ENCODE measurements around the gene OR2T11. TPM values are rescaled to one million over a fixed set of nuclear protein-coding genes. Genes with fewer than 3 reads are reported as not detected.
"Not testable (repeated sequence)": the region's sequence is repeated elsewhere in the genome, so short reads cannot be mapped to it uniquely, and the experiment has no call there.

Gene OR2T11, protein sequence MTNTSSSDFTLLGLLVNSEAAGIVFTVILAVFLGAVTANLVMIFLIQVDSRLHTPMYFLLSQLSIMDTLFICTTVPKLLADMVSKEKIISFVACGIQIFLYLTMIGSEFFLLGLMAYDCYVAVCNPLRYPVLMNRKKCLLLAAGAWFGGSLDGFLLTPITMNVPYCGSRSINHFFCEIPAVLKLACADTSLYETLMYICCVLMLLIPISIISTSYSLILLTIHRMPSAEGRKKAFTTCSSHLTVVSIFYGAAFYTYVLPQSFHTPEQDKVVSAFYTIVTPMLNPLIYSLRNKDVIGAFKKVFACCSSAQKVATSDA
- under 1 TPM in 1 of 2 donors, not detected in 1; 0.26 TPM for total RNA-seq

DNA sequence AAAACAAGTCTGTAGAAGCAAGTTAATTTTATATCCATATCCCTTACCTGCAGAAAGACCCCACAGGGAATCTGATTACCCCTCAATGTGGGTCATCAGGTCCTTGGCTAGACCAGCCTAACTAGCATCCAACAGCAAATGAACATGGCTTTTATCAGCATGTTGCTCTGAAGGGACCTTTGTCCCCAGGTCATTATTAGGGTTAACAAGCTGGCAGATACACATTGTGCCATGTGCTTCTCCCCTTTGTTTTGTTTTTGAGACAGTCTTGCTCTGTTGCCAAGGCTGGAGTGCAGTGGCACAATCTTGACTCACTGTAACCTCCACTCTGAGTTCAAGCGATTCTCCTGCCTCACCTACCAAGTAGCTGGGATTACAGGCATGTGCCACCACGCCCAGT is at the start of gene OR2T11:
TSS of gene OR2T11 (minus strand) at position 101 of the 400 bp plus-strand sequence. CDS start 7,963 bp downstream, outside the sequence.
- H3K36me3 ChIP-seq (replicated peaks in 1 of 2; ENCODE audit: insufficient read depth in 1 of 2, low read depth in 2 of 2); ATAC-seq; intact Hi-C loops (cut with DNase I); H3K27ac ChIP-seq; H3K9me3 ChIP-seq; DNase-seq; H3K27me3 ChIP-seq; H3K4me3 ChIP-seq; H3K4me1 ChIP-seq: not testable (repeated sequence)
- no CpG with 5 or more reads among the region's 2 CpGs for WGBS, 2 donors

DNA sequence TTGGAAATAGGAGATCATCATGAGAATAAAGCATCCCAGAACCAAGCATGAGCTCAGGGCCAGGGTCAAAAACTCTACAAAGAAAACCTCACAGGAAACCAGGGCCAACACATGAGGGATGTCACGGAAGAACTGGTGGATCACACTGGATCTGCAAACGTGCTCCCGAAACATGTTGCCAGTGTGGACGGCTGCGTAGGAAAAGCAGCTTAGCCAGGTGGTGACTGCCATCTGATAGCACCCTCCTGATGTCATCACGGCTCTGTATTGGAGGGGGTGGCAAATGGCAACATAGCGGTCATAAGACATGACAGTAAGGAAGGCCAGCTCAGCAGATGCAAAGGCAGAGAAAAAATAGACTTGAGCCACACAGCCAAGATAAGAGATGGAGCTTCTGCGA is 46.8 kb upstream of the OR2T11 start:
- Histone ChIP-seq H3K4me1 (no peaks in the 10 kb centered on the region), H3K27ac (no peak overlapping the region), H3K27me3 (no peaks in the 10 kb centered on the region), H3K9me3 (no peaks in the 10 kb centered on the region), H3K4me3 (no peak overlapping the region), H3K36me3 (replicated peaks in 1 of 2; ENCODE audit: insufficient read depth in 1 of 2, low read depth in 2 of 2) (no peaks in the 10 kb centered on the region)
- TF ChIP-seq POLR2A (IDR thresholded peaks at IDR 0.05): no peak
- TF ChIP-seq, protein P1, sequence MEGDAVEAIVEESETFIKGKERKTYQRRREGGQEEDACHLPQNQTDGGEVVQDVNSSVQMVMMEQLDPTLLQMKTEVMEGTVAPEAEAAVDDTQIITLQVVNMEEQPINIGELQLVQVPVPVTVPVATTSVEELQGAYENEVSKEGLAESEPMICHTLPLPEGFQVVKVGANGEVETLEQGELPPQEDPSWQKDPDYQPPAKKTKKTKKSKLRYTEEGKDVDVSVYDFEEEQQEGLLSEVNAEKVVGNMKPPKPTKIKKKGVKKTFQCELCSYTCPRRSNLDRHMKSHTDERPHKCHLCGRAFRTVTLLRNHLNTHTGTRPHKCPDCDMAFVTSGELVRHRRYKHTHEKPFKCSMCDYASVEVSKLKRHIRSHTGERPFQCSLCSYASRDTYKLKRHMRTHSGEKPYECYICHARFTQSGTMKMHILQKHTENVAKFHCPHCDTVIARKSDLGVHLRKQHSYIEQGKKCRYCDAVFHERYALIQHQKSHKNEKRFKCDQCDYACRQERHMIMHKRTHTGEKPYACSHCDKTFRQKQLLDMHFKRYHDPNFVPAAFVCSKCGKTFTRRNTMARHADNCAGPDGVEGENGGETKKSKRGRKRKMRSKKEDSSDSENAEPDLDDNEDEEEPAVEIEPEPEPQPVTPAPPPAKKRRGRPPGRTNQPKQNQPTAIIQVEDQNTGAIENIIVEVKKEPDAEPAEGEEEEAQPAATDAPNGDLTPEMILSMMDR (IDR thresholded peaks at IDR 0.05): no peak
- ATAC-seq (no peak), DNase-seq (no peak)
- intact Hi-C loops (cut with DNase I): no loop called here
- WGBS, 2 donors: 70 to 73% methylated on average over 8 of the region's 8 CpGs

DNA sequence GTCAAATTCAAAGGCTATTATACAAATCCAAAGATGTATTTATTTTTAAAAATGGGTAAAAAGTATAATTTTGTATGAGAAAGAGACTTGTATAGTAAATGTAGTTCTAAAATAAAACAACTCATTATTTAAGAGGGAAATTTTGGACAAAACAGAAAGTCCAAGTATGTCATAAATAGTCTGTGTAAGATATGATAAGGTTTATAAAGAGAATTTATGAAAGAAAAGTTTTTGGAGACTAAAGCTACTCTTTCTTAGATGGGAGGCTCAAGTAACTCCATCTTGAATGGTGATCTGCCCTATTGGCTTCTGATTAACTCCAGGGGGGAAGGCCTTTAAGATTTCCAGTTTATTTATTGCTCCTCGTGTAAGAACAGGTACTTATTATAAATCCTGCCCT is 35.1 kb upstream of the OR2T11 start:
- DNase-seq: no peak
- TF ChIP-seq, protein P1 (IDR thresholded peaks at IDR 0.05): no peak
- no peak for TF ChIP-seq POLR2A (IDR thresholded peaks at IDR 0.05)
- Histone ChIP-seq H3K27me3 (no peaks in the 10 kb centered on the region), H3K36me3 (replicated peaks in 1 of 2; ENCODE audit: insufficient read depth in 1 of 2, low read depth in 2 of 2) (no peaks in the 10 kb centered on the region), H3K27ac (no peak overlapping the region), H3K9me3 (no peaks in the 10 kb centered on the region), H3K4me1 (no peaks in the 10 kb centered on the region), H3K4me3 (no peak overlapping the region)
- intact Hi-C loops (cut with DNase I): no loop called here
- no peak for ATAC-seq
- 52 to 80% methylated on average over 1 of the region's 1 CpG for WGBS, 2 donors

DNA sequence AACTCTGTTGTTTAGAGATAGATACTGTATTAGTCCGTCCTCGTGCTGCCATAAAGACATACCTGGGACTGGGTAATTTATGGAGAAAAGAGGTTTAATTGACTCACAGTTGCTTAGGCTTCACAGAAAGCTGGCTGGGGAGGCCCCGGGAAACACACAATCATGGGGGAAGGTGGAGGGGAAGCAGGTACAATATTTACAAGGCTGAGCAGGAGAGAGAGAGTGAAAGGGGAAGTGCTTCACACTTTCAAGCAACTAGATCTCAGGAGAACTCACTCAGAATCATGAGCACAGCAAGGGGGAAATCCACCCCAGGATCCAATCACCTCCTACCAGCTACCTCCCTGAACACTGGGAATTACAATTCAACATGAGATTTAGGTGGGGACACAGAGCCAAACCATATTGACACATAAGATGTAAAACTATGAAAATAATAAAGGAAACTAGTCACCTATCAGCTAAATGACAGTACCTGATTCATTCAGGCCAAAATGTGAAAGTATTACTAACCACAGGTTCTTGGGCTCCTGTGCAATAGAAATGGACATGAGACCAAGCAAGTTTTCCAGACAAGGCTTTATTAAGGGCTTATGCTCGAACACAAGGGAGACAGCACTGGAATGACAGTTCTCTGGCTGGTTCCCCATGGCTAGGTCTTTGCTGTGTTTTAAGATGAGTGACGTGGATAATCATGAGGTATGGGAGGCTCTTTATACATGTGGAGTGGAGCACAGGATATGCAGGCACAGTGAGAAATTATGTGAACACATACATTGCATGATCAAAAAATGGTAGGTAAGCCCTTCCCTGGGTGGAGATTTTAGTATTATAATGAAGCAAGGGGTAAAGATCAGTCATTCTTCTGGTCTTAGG is 28.8 kb upstream of the OR2T11 start:
- WGBS, 2 donors: 50 to 68% methylated on average over 5 of the region's 5 CpGs
- H3K9me3 ChIP-seq; DNase-seq; ATAC-seq; H3K36me3 ChIP-seq (replicated peaks in 1 of 2; ENCODE audit: insufficient read depth in 1 of 2, low read depth in 2 of 2); H3K4me3 ChIP-seq; intact Hi-C loops (cut with DNase I); H3K4me1 ChIP-seq; H3K27me3 ChIP-seq; H3K27ac ChIP-seq: not testable (repeated sequence)

DNA sequence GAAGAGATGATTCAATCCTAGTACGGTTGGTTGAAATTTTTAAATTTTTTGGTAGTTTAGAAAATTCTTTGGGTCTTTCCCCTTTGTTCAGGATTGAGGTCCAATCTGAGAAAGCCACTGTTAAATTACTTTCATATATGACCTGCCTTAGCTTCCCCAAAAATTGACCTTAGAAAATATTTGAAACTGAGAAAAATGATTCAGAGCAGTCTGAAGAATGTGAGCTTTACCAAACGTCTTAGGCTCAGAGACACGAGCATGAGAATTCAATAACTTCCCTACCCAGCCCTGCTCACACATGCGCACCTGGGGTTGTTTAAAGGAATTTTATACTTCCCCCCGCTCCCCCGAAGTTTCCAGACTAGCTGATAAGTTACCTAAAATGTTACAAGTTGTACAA is 21.9 kb upstream of the OR2T11 start:
- H3K9me3 ChIP-seq; intact Hi-C loops (cut with DNase I); H3K4me3 ChIP-seq; H3K27ac ChIP-seq; H3K36me3 ChIP-seq (replicated peaks in 1 of 2; ENCODE audit: insufficient read depth in 1 of 2, low read depth in 2 of 2); DNase-seq; H3K4me1 ChIP-seq; H3K27me3 ChIP-seq; ATAC-seq: not testable (repeated sequence)
- 45 to 66% methylated on average over 6 of the region's 6 CpGs for WGBS, 2 donors

DNA sequence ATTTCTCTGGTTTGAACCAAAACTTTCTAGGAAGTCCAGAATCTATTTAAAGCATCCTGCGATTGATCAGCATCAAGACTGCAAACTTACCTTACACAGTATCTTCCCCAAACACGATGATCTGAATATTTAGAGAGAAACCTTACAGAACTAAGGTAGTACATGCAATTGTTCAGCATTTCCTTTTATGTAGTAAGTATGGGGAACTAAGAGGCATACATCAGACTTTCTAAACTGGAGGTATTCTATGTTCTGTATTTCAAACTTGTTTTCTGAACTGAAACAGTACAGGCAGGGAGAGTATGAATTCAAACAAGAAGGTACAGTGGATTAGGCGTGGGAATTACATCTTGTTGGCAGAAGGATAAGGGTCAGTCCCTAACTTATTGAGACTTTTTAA is 20.5 kb upstream of the OR2T11 start, which contains the start of gene OR2T27:
TSS of gene OR2T27 (minus strand) at position 175 of the 400 bp plus-strand sequence. CDS start 4,644 bp downstream, outside the sequence.
- H3K9me3 ChIP-seq; H3K4me1 ChIP-seq; ATAC-seq; H3K27ac ChIP-seq; intact Hi-C loops (cut with DNase I); H3K27me3 ChIP-seq; H3K4me3 ChIP-seq; DNase-seq; H3K36me3 ChIP-seq (replicated peaks in 1 of 2; ENCODE audit: insufficient read depth in 1 of 2, low read depth in 2 of 2): not testable (repeated sequence)
- 40% methylated on average over 1 of the region's 3 CpGs; no CpG with 5 or more reads in 1 of the 2 donors for WGBS, 2 donors

DNA sequence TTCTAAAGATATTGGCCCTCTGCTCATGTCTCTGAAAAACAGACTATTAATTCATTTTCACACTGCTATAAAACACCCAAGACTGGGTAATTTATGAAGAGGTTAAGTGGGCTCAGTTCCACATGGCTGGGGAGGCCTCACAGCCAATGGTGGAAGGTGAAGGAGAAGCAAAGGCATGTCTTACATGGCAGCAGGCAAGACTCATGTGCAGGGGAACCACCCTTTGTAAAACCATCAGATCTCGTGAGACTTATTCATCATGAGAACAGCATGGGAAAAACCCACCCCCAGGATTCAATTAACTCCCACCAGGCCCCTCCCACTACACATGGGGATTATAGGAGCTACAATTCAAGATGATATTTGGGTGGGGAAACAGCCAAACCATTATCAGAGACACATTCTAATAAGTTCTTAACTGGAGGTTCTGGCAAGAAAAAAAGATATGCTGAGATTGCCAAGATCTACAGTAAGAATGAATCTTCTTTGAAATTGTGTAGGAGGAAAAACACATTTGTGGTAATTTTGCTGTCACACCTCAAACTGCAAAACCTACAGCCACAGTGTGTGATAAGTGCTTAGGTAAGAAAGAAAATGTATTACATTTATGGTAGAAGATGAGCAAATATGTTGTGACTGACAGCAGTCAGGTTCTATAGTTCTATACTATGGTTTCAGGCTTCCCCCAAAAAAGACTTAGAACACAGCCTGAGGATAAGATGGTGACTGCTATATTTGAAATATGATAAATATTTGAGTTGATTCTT is 14.1 kb upstream of the OR2T11 start:
- DNase-seq; intact Hi-C loops (cut with DNase I); H3K36me3 ChIP-seq (replicated peaks in 1 of 2; ENCODE audit: insufficient read depth in 1 of 2, low read depth in 2 of 2); H3K27me3 ChIP-seq; ATAC-seq; H3K4me1 ChIP-seq; H3K27ac ChIP-seq; H3K4me3 ChIP-seq; H3K9me3 ChIP-seq: not testable (repeated sequence)
- WGBS, 2 donors: no CpG with 5 or more reads among the region's 1 CpG

DNA sequence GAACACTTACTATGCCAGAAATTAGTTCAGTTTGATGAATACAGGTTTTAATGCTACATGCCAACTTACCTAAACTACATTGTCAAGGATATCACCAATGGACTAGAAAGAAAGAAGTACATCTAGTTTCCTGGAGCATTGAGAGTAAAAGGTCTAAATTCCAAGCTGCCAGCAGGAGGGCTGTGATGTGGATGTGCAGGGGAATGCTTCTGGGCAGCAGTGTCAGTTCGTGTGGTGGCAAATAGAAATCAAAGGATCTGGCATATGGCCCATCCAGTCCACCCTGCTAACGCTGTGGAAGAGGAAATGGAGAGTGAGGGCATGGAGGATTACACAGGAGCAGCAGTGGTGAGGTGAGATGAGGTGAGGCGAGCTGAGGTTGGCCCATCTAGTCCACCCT is 10.3 kb upstream of the OR2T11 start, which contains the start of gene OR2T35:
TSS of gene OR2T35 (minus strand) at position 101 of the 400 bp plus-strand sequence. CDS start 6,020 bp downstream, outside the sequence.
- H3K4me1 ChIP-seq; DNase-seq; H3K27ac ChIP-seq; intact Hi-C loops (cut with DNase I); H3K9me3 ChIP-seq; H3K36me3 ChIP-seq (replicated peaks in 1 of 2; ENCODE audit: insufficient read depth in 1 of 2, low read depth in 2 of 2); H3K27me3 ChIP-seq; H3K4me3 ChIP-seq; ATAC-seq: not testable (repeated sequence)
- WGBS, 2 donors: 69% methylated on average over 2 of the region's 3 CpGs; no CpG with 5 or more reads in 1 of the 2 donors

Measured in body of pancreas (tissue), 4 donors.